Occipital lobe (tissue), 2 donors: Measurements from ENCODE around the gene LIMD2. TPM values are rescaled to one million over a fixed set of nuclear protein-coding genes. Genes with fewer than 3 reads are reported as not detected.

Source experiments
- DNase-seq: peaks from one replicate; lab custom pipeline; 2025; lab: John Stamatoyannopoulos, UW
- total RNA-seq: library from RNA; depleted of rRNA; stranded (reverse); fragments of >200 nt; gene quantifications from one replicate; pipeline ENCODE4 v1.2.3, GENCODE V29; 2014

Gene LIMD2
- total RNA-seq, 1 donor from 2014 or later, result 15.0 TPM

DNA sequence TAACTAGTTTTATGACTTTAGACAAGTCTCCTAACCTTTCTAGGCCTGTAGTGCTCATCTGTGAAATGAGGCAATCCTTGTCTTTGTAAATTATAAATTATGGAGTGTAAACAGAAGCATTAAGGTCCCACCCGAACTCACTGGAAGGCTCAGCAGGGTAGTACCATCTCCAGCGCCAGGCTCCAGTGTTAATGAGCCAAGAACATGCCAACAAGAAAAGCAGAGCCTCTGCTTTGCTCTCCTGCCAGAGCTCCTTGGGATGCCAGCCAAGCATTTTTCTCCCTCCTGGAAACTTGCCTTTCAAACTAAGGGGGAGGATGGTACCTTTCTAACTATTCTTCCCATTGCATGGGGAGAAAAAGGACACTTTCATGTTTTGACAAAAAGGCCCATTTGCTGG, 14.9 kb downstream of the LIMD2 start:
- peak; percentile 53 for DNase-seq

GRCh38 chr17:63682981-63683380, 16.9 kb downstream of the LIMD2 start:
- no peak for DNase-seq

GRCh38 chr17:63682441-63682840, 17.5 kb downstream of the LIMD2 start:
- DNase-seq, result no peak

GRCh38 chr17:63681530-63681929, 18.4 kb downstream of the LIMD2 start:
- DNase-seq, result no peak

- DNase-seq, result no peak
Measured at GRCh38 chr17:63680700-63681099, 19.2 kb downstream of the LIMD2 start.

DNA sequence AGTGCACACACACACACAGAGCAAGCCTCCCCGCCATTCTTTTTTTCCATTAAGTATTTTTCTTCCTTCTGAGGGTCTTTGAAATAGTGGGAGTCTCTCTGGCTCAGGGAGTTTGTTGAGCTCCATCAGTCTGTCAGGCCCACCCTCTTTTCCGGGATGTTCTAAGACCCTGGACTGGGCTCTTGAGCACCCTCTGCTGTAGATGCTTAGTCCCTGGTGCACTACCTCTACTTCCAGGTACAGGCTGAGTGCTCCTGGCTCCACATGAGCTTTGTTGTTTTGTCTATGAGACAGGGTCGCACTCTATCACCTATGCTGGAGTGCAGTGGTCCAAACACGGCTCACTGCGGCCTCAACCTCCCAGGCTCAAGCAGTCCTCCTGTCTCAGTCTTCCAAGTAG, 20.7 kb downstream of the LIMD2 start:
- no peak for DNase-seq

DNA sequence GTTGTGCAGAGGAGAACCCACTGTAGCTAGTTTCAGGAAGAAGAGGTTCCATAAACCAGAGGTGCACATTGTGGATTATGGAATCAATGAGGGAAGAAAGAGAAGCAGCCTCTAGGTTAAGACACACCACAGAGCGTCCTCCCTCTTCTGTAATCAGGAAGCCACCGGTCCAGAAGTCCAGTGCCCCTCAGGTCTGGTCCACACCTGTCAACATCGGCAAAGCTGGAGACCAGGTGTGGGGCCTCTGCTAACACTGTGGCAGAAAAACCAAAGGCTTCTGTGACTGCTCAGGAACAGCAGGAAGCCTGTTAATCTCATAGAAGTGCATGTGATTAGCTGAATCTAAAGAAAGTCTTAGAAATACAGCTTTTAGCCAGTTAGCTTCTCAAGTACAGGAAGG, 23.3 kb downstream of the LIMD2 start:
- DNase-seq, result no peak

- peak; percentile 12 for DNase-seq
Measured at GRCh38 chr17:63675607-63676546, 24.0 kb downstream of the LIMD2 start.

GRCh38 chr17:63675231-63675606, 24.7 kb downstream of the LIMD2 start:
- DNase-seq, result no peak

- DNase-seq, result no peak
Measured at GRCh38 chr17:63672856-63673255, 27.1 kb downstream of the LIMD2 start.

GRCh38 chr17:63665527-63666214, 34.3 kb downstream of the LIMD2 start:
- no peak for DNase-seq

- DNase-seq, result no peak
Measured at GRCh38 chr17:63659850-63660249, 40.1 kb downstream of the LIMD2 start.

- no peak for DNase-seq
Measured at GRCh38 chr17:63658366-63658765, 41.6 kb downstream of the LIMD2 start.

GRCh38 chr17:63657786-63658185, 42.1 kb downstream of the LIMD2 start:
- no peak for DNase-seq

DNA sequence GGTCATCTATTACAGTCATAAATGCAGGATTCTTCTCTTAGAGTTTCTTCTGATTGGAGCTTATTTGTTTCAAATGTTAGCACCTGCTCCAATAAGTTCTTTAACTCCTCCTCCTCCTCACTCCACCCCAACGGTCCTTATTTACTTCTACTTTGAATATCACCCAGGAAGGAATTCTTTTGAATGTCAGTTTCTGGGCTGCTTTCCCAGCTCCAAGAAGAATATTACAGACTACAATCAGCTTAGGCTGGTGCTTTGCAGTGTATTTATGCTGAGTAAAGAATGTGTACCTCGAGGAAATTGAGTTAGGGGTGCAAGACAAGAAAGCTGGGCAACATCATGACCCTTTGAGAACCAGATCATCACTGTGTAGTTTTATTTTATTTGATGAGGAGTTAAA, 46.9 kb downstream of the LIMD2 start:
- DNase-seq, result no peak

- no peak for DNase-seq
Measured at GRCh38 chr17:63652106-63652505, 47.8 kb downstream of the LIMD2 start.

- no peak for DNase-seq
Measured at GRCh38 chr17:63649813-63650212, 50.1 kb downstream of the LIMD2 start.

- DNase-seq, result no peak
Measured at GRCh38 chr17:63647936-63648335, 52.0 kb downstream of the LIMD2 start.

DNA sequence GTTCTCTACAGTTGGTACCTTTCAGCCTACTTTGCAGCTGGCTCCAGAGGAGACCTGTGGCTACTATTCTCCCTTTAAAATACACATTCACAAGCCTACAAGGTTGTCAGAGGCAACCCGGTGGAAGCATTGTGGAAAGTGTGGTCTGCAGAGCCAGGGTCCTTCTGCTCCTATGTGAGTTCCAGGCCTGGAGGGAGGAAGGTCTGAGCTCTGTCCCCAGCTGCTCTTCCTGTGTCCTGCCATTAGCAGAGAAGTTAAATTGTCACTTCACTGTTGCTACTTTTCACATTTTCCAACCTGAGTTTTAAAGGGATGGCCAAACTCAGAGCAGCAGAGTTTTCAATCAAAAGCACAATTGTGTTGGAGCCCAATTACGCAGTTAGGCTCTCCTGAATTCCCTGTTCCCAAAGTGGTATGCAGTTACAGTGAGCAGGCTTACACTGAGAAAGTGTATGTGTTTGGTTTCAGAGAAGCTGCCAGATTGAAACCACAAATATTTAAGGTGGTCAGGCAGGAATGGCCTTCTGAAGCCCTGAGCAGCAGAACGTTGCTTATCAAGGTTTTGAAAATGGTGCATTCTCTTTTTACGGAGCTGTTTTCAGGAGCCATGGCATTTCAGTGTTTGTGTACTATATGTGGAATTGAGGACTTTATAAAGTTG, 52.7 kb downstream of the LIMD2 start:
- DNase-seq, result no peak

- no peak for DNase-seq
Measured at GRCh38 chr17:63646488-63646806, 53.5 kb downstream of the LIMD2 start.
